GM19455 (cell line): ENCODE results near the gene TC2N.
A peak's percentile ranks its signal among the peaks of the same experiment; 100 is the strongest.
"Not testable (repeated sequence)": the region's sequence is repeated elsewhere in the genome, so short reads cannot be mapped to it uniquely, and the experiment has no call there.

Experiments
- ATAC-seq: cut with Tn5 transposase; IDR thresholded peaks from one replicate; pipeline ENCODE4 v1.9.1; 2021; ENCODE audit not compliant: unreplicated experiment

The TC2N gene

GRCh38 chr14:91870001-91870400, 2.7 kb upstream of the TC2N start:
- ATAC-seq, result no peak

GRCh38 chr14:91869556-91869955, 2.2 kb upstream of the TC2N start:
- ATAC-seq, result no peak

- ATAC-seq, result no peak
These were observed 633 bp downstream of the TC2N start for GRCh38 chr14:91866511-91867295.

GRCh38 chr14:91866061-91866460, 1.3 kb downstream of the TC2N start:
- ATAC-seq, result no peak

- ATAC-seq, result no peak
These were observed 4.9 kb downstream of the TC2N start for GRCh38 chr14:91862417-91862816.

- no peak for ATAC-seq
These were observed 6.2 kb downstream of the TC2N start for GRCh38 chr14:91861091-91861490.

GRCh38 chr14:91860238-91860637, 7.1 kb downstream of the TC2N start:
- no peak for ATAC-seq

- ATAC-seq, result no peak
These were observed 8.6 kb downstream of the TC2N start for GRCh38 chr14:91858536-91859275.

GRCh38 chr14:91857614-91858013, 9.7 kb downstream of the TC2N start:
- ATAC-seq, result no peak

- no peak for ATAC-seq
These were observed 12.9 kb downstream of the TC2N start for GRCh38 chr14:91854327-91854934.

- no peak for ATAC-seq
These were observed 15.8 kb downstream of the TC2N start for GRCh38 chr14:91851563-91851962.

GRCh38 chr14:91848504-91849001, 18.8 kb downstream of the TC2N start:
- ATAC-seq, result no peak

GRCh38 chr14:91847693-91848092, 19.6 kb downstream of the TC2N start:
- no peak for ATAC-seq

GRCh38 chr14:91845652-91846051, 21.7 kb downstream of the TC2N start:
- ATAC-seq, result no peak

- not testable (repeated sequence) for ATAC-seq
These were observed 22.3 kb downstream of the TC2N start for GRCh38 chr14:91845056-91845455.

GRCh38 chr14:91844029-91844428, 23.3 kb downstream of the TC2N start:
- no peak for ATAC-seq

GRCh38 chr14:91843437-91843836, 23.9 kb downstream of the TC2N start:
- ATAC-seq, result no peak

GRCh38 chr14:91841065-91841464, 26.3 kb downstream of the TC2N start:
- ATAC-seq, result no peak

- ATAC-seq, result no peak
These were observed 27.6 kb downstream of the TC2N start for GRCh38 chr14:91839749-91840148.

GRCh38 chr14:91837076-91837475, 30.3 kb downstream of the TC2N start:
- no peak for ATAC-seq

- ATAC-seq, result peak; percentile 72
These were observed 31.2 kb downstream of the TC2N start for GRCh38 chr14:91835920-91836843.
